Activated CD8-positive, alpha-beta memory T cell treated with anti-CD3 and anti-CD28 coated beads, Interleukin-2, amount 10 ng/mL, durations not matched to agents 7 days and 5 days (primary cell): ENCODE measurements around the gene TMCO6. TPM values are rescaled to one million over a fixed set of nuclear protein-coding genes. Genes with fewer than 3 reads are reported as not detected.

Experiments
- ATAC-seq: fragments of 150-1000 bp; cut with Tn5 transposase; one replicate; pipeline ENCODE4 v1.10.0; 2021; ENCODE audit warnings: moderate library complexity
- CTCF ChIA-PET: fragments of 350-600 bp; sonication (Branson Sonifier 250); formaldehyde crosslinking; loops from one replicate; lab custom pipeline; 2021; ENCODE audit warnings: antibody characterized with exemption; lab: Charles Lee
- DNase-seq: peaks from one replicate; pipeline ENCODE4 v3.0.0-alpha.2; 2020
- H3K27ac Mint-ChIP-seq: one replicate; pipeline ENCODE4 v1.8.0; 2021; ENCODE audit warnings: mild to moderate bottlenecking, mixed read lengths
- H3K27me3 Mint-ChIP-seq: one replicate; pipeline ENCODE4 v1.8.0; 2021; ENCODE audit warnings: mixed read lengths
- H3K36me3 Mint-ChIP-seq: one replicate; pipeline ENCODE4 v1.8.0; 2021; ENCODE audit warnings: mild to moderate bottlenecking, mixed read lengths
- H3K4me1 Mint-ChIP-seq: one replicate; pipeline ENCODE4 v1.8.0; 2021; ENCODE audit warnings: mixed read lengths
- H3K4me3 Mint-ChIP-seq: one replicate; pipeline ENCODE4 v1.8.0; 2021; ENCODE audit warnings: mild to moderate bottlenecking, moderate library complexity, mixed read lengths
- H3K9me3 Mint-ChIP-seq: one replicate; pipeline ENCODE4 v1.8.0; 2022; ENCODE audit warnings: low read depth, mixed read lengths
- microRNA-seq: library from miRNA; unstranded; fragments of <30 nt; microRNA quantifications from one replicate; pipeline ENCODE4 v1.2.0, GENCODE V29; 2022
- total RNA-seq, 2 experiments: library from RNA; stranded (reverse); gene quantifications; one replicate each; pipeline ENCODE4 v1.2.3, GENCODE V29; 2021

The TMCO6 gene
- total RNA-seq, 2 experiments from 2014 or later = 33.1 to 35.3 TPM

- Mint-ChIP-seq H3K27ac (no peak overlapping the region), H3K36me3 (peaks cover 52% of the 10 kb centered on the region), H3K4me3 (no peak overlapping the region), H3K9me3 (no peaks in the 10 kb centered on the region), H3K4me1 (peaks cover 34% of the 10 kb centered on the region), H3K27me3 (no peaks in the 10 kb centered on the region)
- ATAC-seq (no peak), DNase-seq (no peak)
- CTCF ChIA-PET = no interaction called here
Measured at GRCh38 chr5:140694276-140694675, 55.0 kb downstream of the TMCO6 start.

Small RNAs within 50 kb of the gene (microRNA-seq; reads per million reads assigned to microRNA genes)
- gene MIR3655 = not detected

Other genes starting within 250 kb of the TMCO6 start
- gene ANKHD1, start 237.6 kb upstream of the TMCO6 start, total RNA-seq = 100 to 1,000 TPM; 111 to 124 TPM
- gene EIF4EBP3, start 91.8 kb upstream of the TMCO6 start, total RNA-seq = 1 to 10 TPM; 7.4 to 9.0 TPM
- 10 to 100 TPM; 37.9 to 47.3 TPM for gene SRA1, start 82.0 kb upstream of the TMCO6 start, total RNA-seq
- 10 to 100 TPM; 20.0 to 24.8 TPM for gene APBB3, start 74.9 kb upstream of the TMCO6 start, total RNA-seq
- 100 to 1,000 TPM; 100 to 101 TPM for gene SLC35A4, start 74.6 kb upstream of the TMCO6 start, total RNA-seq
- gene CD14, start 6.3 kb upstream of the TMCO6 start, total RNA-seq = under 1 TPM; 0.38 to 0.56 TPM
- gene NDUFA2, start 8.2 kb downstream of the TMCO6 start, total RNA-seq = 10 to 100 TPM; 75.0 to 77.0 TPM
- gene IK, start 8.4 kb downstream of the TMCO6 start, total RNA-seq = 100 to 1,000 TPM; 102 to 113 TPM
- gene WDR55, start 25.5 kb downstream of the TMCO6 start, total RNA-seq = 10 to 100 TPM; 38.7 to 40.6 TPM
- 1 to 10 TPM; 2.8 to 2.9 TPM for gene DND1, start 34.1 kb downstream of the TMCO6 start, total RNA-seq
- 10 to 100 TPM; 75.9 to 93.9 TPM for gene HARS1, start 51.9 kb downstream of the TMCO6 start, total RNA-seq
- 10 to 100 TPM; 30.7 to 36.6 TPM for gene HARS2, start 52.0 kb downstream of the TMCO6 start, total RNA-seq
- 10 to 100 TPM; 45.0 to 58.6 TPM for gene ZMAT2, start 61.0 kb downstream of the TMCO6 start, total RNA-seq
- gene PCDHA1, start 146.7 kb downstream of the TMCO6 start, total RNA-seq = not detected
- not detected for gene PCDHA2, start 155.4 kb downstream of the TMCO6 start, total RNA-seq
- not detected for gene PCDHA3, start 161.6 kb downstream of the TMCO6 start, total RNA-seq
- gene PCDHA4, start 167.6 kb downstream of the TMCO6 start, total RNA-seq = not detected
- not detected for gene PCDHA5, start 182.2 kb downstream of the TMCO6 start, total RNA-seq
- not detected for gene PCDHA6, start 188.5 kb downstream of the TMCO6 start, total RNA-seq
- not detected for gene PCDHA7, start 194.8 kb downstream of the TMCO6 start, total RNA-seq
- gene PCDHA8, start 201.7 kb downstream of the TMCO6 start, total RNA-seq = not detected
- gene PCDHA9, start 208.9 kb downstream of the TMCO6 start, total RNA-seq = not detected
- gene PCDHA10, start 216.4 kb downstream of the TMCO6 start, total RNA-seq = not detected
- gene PCDHA11, start 229.5 kb downstream of the TMCO6 start, total RNA-seq = not detected
- gene PCDHA12, start 235.9 kb downstream of the TMCO6 start, total RNA-seq = not detected
- gene PCDHA13, start 242.7 kb downstream of the TMCO6 start, total RNA-seq = not detected